ENCODE data around the gene SFXN3. TPM values are rescaled to one million over a fixed set of nuclear protein-coding genes. Genes with fewer than 3 reads are reported as not detected.

Gene SFXN3, protein sequence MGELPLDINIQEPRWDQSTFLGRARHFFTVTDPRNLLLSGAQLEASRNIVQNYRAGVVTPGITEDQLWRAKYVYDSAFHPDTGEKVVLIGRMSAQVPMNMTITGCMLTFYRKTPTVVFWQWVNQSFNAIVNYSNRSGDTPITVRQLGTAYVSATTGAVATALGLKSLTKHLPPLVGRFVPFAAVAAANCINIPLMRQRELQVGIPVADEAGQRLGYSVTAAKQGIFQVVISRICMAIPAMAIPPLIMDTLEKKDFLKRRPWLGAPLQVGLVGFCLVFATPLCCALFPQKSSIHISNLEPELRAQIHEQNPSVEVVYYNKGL
- 50.5 and 52.6 TPM in 2 replicates for total RNA-seq (2014; rRNA removed; shearing (Covaris generic))
- 206 TPM in 2 replicates for polyA plus RNA-seq (2014; cell fraction: nucleus; rRNA removed)

DNA sequence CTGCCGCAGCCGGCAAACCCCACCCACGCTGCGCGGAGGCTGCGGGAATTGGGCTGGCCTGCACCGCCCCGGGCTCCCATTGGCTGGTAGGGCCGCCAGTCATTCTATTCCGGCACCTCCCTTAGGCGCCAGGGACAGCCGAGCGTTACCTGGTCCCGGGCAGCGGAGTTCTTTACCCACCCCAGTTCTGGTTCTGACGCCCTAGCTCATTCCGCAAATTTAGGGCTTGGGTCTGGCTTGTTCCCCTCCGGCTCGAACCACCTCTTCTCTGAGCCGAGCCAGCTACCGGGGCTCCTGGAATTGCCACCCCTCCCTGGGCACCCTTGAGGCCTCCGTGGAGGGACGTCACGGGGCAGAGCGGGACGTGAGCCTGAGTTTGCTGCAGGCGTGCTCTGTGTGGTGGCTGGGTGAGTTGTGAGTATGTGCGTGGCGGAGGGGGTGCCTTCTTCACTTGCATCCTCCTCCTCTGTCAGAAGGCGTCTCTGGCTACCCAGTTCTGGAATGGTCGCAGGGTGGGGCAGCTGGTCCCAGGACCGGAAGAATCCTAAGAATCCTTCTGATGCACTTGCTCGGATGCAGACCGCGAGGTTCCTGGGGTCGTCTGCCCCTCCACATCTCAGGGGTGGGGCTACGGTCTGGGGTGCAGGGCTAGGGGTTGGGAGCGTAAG, at the start of gene SFXN3, which contains the start of gene PDZD7:
TSS of gene SFXN3 (plus strand) at position 107 of the 668 bp plus-strand sequence. CDS start 3,461 bp downstream, outside the sequence.
TSS of gene PDZD7 (minus strand) at position 2 of the 668 bp plus-strand sequence. CDS start 910 bp downstream, outside the sequence.
- DNase-seq (ENCODE audit: extremely low read depth, low read depth), result peak; percentile 89

DNA sequence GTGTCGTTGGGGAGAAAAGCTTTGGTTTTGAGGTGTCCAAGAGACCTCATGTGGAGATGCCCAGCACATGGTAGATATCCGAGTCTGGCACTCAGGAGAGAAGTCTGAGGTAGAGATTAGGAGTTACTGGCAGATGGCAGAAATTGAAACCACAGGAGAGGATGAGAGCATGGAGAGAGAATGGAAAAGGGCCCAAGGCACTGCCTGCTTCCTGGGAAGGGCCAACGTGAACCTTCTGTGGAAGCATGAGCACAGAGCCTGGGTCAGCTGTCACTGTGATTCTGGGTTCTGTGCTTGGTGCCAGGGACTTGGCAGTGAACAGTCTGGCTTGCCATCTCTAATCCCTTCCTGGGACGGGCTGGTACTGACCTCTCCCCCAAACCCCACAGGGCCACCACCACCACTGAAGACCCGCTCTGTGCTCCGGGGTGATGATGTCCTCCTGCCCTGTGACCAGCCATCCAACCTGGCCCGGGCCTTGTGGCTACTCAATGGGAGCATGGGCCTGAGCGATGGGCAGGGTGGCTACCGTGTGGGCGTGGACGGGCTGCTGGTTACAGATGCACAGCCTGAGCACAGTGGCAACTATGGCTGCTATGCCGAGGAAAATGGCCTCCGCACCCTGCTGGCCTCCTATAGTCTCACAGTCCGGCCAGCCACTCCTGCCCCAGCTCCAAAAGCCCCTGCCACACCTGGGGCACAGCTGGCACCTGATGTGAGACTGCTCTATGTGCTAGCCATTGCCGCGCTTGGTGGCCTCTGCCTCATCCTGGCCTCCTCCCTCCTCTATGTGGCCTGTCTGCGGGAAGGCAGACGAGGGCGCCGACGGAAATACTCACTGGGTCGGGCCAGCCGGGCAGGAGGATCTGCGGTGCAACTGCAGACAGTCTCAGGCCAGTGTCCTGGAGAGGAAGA, 47.9 kb upstream of the SFXN3 start:
- DNase-seq (ENCODE audit: extremely low read depth, low read depth), result no peak

DNA sequence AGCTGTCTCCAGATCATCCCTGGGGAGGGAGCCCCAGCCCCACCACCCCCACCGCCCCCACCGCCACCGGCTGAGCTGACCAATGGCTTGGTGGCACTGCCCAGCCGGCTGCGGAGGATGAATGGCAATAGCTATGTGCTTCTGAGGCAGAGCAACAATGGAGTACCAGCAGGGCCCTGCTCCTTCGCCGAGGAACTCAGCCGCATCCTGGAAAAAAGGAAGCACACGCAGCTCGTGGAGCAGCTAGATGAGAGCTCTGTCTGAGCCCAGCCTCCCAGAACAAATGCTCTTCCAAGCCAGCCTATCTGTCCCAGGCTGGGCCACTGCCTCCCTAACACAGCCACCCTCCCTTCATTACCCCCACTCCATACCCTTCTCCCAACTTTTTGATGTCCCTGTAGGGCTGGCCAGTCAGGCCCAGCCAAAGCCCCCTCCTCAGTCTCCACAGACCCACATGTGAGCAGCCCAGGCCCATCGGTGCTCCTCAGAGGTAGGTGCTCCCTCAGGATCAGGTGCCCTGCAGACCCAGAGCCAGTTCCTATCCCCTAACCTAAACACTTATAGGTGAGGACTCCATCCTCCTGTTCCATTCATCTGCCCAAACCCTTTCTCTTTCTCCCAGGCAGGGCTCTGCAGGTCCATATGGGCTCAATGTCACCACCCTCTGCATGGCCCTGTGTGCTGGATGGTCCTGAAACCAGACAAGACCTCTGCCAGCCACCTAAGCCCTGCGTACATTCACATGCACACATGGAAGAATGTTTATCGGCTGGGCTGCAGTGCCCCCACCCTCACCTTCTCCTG, 47.0 kb upstream of the SFXN3 start:
- DNase-seq (ENCODE audit: extremely low read depth, low read depth), result no peak

DNA sequence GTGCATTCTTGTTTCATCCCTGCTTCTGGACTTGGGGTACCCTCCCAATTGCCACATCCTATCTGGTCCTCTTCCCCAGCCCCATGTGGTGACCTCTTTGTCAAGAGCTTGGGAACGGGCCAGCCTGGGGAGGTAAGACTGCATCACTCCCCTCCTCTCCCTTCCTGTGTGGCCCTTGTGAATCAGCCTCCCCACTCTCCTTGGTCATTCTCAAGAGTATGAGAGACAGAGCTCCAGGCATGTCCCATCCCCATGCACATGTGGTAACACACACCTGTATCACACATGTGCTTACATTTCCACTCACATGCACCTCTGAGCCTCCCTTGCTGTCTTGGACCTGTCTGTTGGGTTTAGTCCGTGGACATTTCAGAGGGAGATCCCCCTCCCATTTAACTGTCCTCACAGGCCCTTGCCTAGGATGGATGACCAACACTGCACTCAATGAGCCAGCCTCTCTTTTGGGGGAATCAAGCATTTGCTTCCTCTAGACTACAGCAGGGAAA, 46.3 kb upstream of the SFXN3 start:
- no peak for DNase-seq (ENCODE audit: extremely low read depth, low read depth)

DNA sequence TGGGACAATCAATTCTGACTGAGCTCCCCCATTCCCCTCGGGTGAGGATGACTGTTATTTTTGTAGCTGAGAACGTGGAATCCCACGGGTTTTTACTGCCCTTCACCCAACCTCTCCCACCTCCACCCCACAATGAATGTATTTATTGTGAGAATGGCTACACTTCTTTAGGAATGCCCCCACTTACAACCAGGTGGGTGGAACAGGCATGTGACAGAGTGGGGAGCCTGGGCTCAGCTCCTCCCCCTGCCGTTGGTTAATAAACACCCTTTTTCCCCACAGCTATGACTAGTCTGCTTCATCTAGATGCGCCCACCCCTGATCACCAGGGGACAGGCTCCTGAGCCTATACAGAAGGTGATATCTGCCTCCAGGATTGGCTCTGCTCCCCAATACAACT, 45.7 kb upstream of the SFXN3 start:
- DNase-seq (ENCODE audit: extremely low read depth, low read depth), result no peak

DNA sequence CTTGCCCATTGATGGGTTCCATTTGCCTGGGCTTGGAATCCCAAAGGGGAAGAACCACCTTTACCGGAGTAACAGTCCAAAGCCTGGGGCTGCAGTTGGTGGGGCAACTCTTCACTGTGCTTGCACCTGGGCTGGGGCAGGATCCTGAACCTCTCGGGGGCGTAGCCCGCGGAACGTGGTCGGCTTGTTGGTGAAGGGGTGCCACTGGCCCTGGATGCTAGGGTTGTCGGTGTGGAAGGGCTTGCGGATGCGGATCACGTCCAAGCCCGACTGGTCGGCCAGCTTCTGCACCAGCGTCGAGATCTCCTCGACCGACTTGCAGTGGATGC, 44.4 kb upstream of the SFXN3 start:
- DNase-seq (ENCODE audit: extremely low read depth, low read depth), result no peak

DNA sequence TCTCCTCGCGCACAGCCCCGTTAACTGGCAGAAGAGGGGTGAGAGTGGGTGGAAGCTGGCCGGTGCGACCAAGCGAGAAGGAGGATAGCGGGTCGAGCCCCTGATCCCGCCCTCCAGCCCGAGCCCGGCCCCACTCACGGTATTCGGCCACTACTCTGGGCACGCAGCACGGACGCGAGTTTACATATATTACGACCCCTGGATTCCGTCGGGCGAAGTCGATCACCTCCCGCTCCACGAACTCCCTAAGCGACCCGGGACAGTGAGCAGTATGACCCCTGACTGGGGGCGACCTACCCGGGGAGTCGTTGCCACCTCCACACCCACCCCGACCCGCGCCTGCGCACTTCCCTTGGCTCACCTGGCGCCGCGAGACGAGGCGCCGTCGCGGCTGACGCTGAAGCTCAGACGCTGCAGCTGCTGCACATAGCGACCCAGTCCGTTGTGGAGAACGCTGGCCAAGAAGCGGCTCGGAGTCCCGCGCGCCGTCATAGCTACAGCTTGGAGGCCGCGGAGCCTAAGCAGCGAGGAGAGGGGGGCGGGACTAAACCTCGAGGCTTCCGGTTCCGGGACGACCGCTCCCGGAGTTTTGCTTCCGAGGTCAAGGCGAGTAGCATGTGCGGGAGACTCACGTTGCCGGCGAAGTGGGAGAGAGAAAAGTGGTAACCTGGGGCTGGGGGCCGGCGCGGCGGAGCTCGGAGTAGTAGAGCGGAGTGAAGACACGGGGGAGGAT, 43.9 kb upstream of the SFXN3 start, which contains the start of the genes MRPL43 and TWNK:
TSS of gene MRPL43 (minus strand) at position 546 of the 733 bp plus-strand sequence. CDS start at position 492, 54 bp downstream.
TSS of gene TWNK (plus strand) at position 592 of the 733 bp plus-strand sequence. CDS start 668 bp downstream, outside the sequence.
- DNase-seq (ENCODE audit: extremely low read depth, low read depth), result peak; percentile 72

DNA sequence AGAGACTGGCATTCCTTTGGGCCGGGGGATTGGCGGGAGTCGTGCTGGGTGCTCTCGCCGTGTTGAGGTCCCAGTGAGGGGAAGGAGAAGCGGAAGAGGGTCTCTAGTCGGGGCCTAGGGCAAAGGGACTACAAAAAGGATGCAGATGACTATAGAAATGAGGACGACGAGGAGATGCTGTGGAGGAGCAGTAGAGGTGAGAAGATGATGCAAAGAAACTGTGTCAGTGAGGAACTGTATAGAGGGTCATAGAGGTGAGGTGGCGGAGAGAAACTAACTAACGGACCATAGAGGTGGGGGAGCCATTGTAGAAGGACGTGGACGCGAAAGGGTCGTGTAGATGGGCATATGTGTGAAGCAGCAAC, 43.4 kb upstream of the SFXN3 start:
- no peak for DNase-seq (ENCODE audit: extremely low read depth, low read depth)

DNA sequence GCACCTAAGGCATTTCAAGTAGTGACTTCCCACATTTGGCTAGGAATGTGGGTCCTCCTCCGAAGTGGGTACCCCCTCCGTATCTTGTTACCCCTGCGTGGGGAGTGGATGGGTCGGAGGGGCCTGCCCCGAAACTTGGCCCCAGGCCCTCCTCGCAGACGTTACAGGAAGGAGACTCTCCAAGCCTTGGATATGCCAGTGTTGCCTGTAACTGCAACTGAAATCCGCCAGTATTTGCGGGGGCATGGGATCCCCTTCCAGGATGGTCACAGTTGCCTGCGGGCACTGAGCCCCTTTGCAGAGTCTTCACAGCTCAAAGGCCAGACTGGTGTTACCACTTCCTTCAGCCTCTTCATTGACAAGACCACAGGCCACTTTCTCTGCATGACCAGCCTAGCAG, 42.9 kb upstream of the SFXN3 start:
- DNase-seq (ENCODE audit: extremely low read depth, low read depth), result no peak

DNA sequence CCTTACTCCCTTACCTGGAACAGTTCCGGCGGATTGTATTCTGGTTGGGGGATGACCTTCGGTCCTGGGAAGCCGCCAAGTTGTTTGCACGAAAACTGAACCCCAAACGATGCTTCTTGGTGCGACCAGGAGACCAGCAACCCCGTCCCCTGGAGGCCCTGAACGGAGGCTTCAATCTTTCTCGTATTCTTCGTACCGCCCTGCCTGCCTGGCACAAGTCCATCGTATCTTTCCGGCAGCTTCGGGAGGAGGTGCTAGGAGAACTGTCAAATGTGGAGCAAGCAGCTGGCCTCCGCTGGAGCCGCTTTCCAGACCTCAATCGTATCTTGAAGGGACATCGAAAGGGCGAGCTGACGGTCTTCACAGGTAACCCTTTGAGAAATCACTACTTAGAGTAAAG, 41.9 kb upstream of the SFXN3 start:
- no peak for DNase-seq (ENCODE audit: extremely low read depth, low read depth)

DNA sequence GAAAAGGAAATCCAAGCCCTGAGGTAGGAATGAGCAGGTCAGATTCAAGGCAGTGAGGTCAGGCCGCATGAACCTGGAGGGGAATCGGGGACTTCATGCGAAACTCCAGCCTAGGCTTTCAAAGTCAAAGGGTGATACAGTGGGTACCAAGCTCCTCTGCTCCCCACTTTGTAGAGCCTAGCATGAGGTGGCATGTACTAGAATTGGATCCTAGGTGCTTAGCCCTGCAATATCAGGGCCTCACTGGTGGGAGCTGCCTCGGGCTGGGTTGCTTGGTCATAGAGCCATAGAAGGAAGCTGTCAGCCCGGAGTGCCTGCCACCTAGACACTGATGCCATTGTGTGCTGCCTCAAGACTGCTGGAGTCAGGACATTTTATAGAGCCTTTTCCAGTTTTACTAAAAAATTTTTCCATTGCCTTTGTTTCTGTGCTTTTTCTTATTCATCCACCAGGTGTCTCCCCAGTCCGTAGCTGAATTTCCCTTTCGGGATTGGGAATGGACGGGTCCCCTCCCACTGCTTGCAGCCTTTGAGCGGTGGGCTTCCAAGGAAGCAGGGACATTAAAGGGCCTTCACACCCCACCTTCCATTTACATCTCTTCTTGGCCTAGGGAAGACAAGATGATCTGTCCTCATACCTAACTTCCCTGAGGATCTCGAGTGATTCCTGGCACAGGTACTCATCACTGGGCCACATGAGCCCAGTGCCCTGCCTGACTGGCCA, 36.9 kb upstream of the SFXN3 start:
- DNase-seq (ENCODE audit: extremely low read depth, low read depth), result no peak

DNA sequence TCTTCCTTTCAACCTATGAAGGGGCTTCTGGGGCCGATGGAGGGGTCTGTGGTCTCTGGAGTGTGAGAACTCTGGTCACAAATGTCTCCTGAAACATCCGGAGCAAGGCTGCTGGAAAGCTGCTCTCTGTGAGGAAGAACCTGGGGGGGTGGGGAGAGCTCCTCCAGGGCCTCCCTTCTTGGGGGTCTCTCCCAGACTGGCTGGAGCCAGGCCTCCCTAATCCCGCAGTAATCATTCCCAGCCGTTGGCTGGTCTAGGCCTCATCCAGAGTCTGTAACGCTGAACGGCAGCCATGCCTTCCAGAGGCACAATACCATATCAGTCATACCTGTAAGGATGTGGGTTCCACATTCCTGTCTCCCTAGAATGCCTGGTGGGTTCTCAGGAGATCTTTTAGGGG, 35.9 kb upstream of the SFXN3 start:
- no peak for DNase-seq (ENCODE audit: extremely low read depth, low read depth)

DNA sequence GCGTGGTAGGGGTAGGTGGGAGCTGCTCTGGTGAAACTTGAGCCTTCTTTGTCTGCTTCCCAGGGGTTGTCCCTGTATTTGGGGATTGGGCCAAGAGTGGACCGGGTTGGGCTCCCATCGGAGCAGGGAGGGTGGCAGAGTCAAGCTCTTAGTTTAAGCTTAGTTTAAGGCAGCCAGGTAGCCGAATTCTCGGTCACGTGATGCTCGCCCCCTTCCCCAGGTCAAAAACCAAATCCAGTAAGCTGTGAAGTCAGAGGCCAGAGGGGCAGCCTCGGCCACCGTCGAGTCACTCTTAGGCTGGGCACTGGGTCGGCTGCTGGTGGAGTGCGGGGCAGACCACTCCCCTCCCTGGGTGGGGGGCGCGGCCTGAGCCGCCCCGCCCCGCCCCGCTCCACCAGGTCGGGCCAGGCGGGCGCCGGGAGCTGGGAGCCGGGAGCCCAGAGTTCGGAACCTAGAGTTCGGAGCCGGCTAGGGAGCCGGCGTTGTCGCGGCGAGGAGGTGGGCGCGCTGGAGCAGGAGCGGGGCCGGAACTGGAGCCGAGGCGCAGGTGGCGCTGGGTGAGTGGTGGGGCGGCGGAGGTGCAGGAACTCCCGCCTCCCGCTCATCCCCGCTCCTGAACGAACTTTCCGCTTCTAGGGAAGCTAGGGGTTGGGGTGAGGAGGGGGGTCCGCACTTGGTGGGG, 34.2 kb upstream of the SFXN3 start:
- no peak for DNase-seq (ENCODE audit: extremely low read depth, low read depth)

DNA sequence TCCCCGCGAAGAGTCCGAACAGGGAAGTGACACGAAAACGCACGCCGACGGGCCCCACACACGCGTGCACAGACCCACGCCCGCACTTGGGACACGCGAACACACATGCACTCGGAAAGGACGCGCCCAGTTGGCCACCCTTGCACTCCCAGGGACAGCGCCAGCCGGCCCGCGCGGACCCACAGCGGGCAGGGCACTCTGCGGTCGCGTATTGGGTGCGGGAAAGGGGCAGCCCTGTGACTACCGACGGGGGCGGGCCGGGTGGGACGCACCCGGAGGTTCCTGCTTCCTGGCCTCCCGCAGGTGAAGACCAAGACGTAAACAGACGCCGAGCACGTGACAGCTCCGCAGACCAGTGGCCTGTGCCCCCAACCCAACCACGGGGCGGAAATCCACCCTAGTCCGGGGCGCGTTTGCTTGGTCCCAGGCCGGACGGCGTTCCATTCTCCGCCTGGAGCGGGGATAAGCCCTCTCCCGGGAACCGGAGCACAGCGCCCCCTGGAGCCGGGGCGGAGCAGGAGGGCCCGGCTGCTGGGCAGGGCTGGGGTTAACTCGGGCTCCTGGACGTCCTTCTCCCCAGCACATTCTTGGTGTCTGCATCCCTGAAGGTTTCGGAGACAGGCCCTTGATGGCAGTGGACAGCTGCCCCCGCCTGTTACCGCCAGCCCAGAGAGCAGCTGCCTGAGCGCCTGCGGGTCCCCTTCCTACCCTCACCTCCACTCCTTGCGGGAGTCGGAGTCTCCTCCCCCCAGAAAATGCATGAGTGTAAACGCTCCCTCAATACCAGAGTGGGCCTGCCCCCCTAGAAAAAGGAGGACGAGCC, 33.5 kb upstream of the SFXN3 start:
- DNase-seq (ENCODE audit: extremely low read depth, low read depth), result peak; percentile 72

DNA sequence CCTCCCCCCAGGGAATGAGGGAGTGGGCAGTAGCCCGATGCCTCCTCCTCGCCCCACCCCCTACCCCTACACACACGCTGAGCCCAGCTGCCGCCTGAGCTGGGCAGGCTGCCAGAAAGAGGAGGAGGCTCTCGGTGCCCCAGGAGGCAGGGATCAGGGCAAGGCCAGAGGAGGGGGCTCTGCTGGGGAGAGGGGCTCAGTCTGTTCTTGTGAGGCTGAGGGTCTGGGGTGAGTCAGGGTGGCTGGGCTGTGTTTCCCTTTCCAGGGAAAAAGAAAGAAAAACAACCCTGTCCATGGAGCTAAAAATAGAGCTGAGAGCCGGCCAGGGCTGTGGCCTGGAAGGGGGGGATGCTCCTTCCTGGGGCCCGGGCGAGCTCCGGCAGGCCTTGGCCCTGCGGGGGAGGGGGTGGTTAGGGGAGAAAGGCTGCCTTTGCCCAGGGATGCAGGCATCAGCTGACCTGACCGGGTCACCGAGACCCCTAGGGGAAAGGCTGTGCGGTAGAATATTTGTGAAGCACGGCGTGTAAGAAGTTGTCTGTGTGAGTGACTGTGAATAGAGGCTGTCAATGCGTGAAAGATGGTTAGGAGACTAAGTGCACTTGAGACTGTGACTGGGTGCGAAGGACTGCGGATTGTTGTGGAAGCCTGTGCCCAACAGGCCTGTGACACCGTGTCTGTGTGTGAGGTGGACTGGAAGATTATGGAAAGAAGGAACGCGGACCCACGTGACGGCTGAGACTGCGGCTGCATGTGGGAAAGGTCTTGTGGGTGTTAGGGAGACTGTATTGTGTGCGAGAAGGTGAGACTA, 32.6 kb upstream of the SFXN3 start:
- peak; percentile 73 for DNase-seq (ENCODE audit: extremely low read depth, low read depth)
